ENCODE data around the gene UTS2R.
A peak's percentile ranks its signal among the peaks of the same experiment; 100 is the strongest.
"Not testable (repeated sequence)": the region's sequence is repeated elsewhere in the genome, so short reads cannot be mapped to it uniquely, and the experiment has no call there.

UTS2R gene

DNA sequence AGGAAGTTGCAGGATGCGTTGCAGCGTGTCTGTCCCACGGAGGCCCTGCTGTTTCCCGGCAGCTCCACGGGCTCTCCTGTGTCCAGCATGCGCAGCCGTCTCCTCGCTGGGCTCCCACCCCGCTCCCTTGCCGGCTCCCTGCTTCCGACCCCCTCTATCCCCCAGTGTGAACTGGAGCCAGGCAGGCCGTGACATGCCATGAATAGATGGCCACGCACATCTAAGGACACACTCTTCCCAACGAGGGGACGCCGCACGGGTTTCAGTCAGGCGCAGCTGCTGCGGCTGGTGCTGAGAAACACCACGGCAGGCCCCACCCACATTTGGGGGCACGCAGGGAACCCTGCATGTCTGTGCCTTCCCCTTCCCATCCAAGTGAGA is 37.4 kb downstream of the UTS2R start:
- Histone ChIP-seq H3K4me3 (ENCODE audit: insufficient read length, low read depth) (no peak overlapping the region), H3K4me1 (ENCODE audit: insufficient read depth, insufficient read length) (peaks cover 4% of the 10 kb centered on the region), H3K9me3 (ENCODE audit: insufficient read depth, low read length) (no peaks in the 10 kb centered on the region), H3K27me3 (ENCODE audit: insufficient read depth, insufficient read length) (no peaks in the 10 kb centered on the region), H3K36me3 (ENCODE audit: insufficient read depth, insufficient read length, low read length) (peaks cover 30% of the 10 kb centered on the region), H3K9ac (ENCODE audit: insufficient read length, low read depth) (no peak overlapping the region)
- no peak for DNase-seq (ENCODE audit: low read depth, low spot score)
- TF ChIP-seq YY1 (IDR thresholded peaks at IDR 0.05; ENCODE audit: insufficient read depth, insufficient read length) (no peak), ZNF274 (IDR thresholded peaks at IDR 0.05; ENCODE audit: low read depth, low read length) (no peak), SUZ12 (IDR thresholded peaks at IDR 0.05; ENCODE audit: extremely low read depth, insufficient read depth, insufficient read length) (no peak)

DNA sequence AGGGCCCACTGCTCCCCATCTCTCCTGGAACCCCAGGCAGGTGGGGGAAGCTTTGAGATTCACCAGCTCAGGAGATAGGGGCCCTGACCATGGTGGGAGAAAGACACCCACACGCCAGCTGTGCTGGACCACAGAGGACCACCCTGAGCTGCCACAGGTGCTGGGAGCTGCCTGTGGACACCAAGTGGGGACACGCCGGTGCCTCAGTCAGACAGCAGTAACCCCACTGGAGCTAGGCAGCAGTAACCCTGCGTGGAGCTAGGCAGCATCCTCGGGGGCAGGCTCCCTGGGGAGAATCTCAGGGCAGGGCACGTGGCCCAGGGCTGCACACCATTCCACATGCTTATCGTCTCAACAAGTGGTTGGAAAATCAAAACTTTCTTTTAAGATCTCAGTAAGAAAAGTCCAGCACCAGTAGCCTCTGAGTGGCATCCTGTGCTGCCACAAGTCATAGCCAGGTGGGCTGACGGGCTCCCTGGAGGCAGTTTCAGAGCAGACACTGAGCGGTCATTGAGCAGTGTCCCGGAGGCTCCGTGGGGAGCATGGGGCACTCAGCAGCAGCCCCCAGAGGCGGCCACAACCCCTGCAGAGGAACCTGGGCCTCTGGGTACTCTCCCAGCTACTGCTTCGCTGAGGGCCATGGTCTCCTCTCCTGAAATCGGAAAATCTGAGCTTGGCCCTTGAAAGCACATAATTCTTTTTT is 38.6 kb downstream of the UTS2R start:
- H3K4me3 ChIP-seq (ENCODE audit: insufficient read length, low read depth): no peak overlapping the region
- H3K9me3 ChIP-seq (ENCODE audit: insufficient read depth, low read length): no peaks in the 10 kb centered on the region
- no peaks in the 10 kb centered on the region for H3K27me3 ChIP-seq (ENCODE audit: insufficient read depth, insufficient read length)
- H3K4me1 ChIP-seq (ENCODE audit: insufficient read depth, insufficient read length): peaks cover 9% of the 10 kb centered on the region
- no peak overlapping the region for H3K9ac ChIP-seq (ENCODE audit: insufficient read length, low read depth)
- TF ChIP-seq YY1 (IDR thresholded peaks at IDR 0.05; ENCODE audit: insufficient read depth, insufficient read length) (no peak), SUZ12 (IDR thresholded peaks at IDR 0.05; ENCODE audit: extremely low read depth, insufficient read depth, insufficient read length) (no peak), ZNF274 (IDR thresholded peaks at IDR 0.05; ENCODE audit: low read depth, low read length) (no peak)
- H3K36me3 ChIP-seq (ENCODE audit: insufficient read depth, insufficient read length, low read length): peaks cover 29% of the 10 kb centered on the region
- no peak for DNase-seq (ENCODE audit: low read depth, low spot score)

- H3K4me1 ChIP-seq (ENCODE audit: insufficient read depth, insufficient read length): peaks cover 10% of the 10 kb centered on the region
- no peak overlapping the region for H3K4me3 ChIP-seq (ENCODE audit: insufficient read length, low read depth)
- no peaks in the 10 kb centered on the region for H3K27me3 ChIP-seq (ENCODE audit: insufficient read depth, insufficient read length)
- no peak for TF ChIP-seq SUZ12 (IDR thresholded peaks at IDR 0.05; ENCODE audit: extremely low read depth, insufficient read depth, insufficient read length)
- no peak for TF ChIP-seq ZNF274 (IDR thresholded peaks at IDR 0.05; ENCODE audit: low read depth, low read length)
- no peak for TF ChIP-seq YY1 (IDR thresholded peaks at IDR 0.05; ENCODE audit: insufficient read depth, insufficient read length)
- peaks cover 27% of the 10 kb centered on the region for H3K36me3 ChIP-seq (ENCODE audit: insufficient read depth, insufficient read length, low read length)
- no peaks in the 10 kb centered on the region for H3K9me3 ChIP-seq (ENCODE audit: insufficient read depth, low read length)
- no peak for DNase-seq (ENCODE audit: low read depth, low spot score)
- no peak overlapping the region for H3K9ac ChIP-seq (ENCODE audit: insufficient read length, low read depth)
Observed at GRCh38 chr17:82411396-82412053, 40.0 kb downstream of the UTS2R start.

GRCh38 chr17:82412081-82412480 is 40.5 kb downstream of the UTS2R start:
- DNase-seq (ENCODE audit: low read depth, low spot score); H3K27me3 ChIP-seq (ENCODE audit: insufficient read depth, insufficient read length); H3K9ac ChIP-seq (ENCODE audit: insufficient read length, low read depth); H3K4me3 ChIP-seq (ENCODE audit: insufficient read length, low read depth); H3K9me3 ChIP-seq (ENCODE audit: insufficient read depth, low read length): not testable (repeated sequence)
- H3K4me1 ChIP-seq (ENCODE audit: insufficient read depth, insufficient read length): peaks cover 10% of the 10 kb centered on the region
- H3K36me3 ChIP-seq (ENCODE audit: insufficient read depth, insufficient read length, low read length): peaks cover 27% of the 10 kb centered on the region

DNA sequence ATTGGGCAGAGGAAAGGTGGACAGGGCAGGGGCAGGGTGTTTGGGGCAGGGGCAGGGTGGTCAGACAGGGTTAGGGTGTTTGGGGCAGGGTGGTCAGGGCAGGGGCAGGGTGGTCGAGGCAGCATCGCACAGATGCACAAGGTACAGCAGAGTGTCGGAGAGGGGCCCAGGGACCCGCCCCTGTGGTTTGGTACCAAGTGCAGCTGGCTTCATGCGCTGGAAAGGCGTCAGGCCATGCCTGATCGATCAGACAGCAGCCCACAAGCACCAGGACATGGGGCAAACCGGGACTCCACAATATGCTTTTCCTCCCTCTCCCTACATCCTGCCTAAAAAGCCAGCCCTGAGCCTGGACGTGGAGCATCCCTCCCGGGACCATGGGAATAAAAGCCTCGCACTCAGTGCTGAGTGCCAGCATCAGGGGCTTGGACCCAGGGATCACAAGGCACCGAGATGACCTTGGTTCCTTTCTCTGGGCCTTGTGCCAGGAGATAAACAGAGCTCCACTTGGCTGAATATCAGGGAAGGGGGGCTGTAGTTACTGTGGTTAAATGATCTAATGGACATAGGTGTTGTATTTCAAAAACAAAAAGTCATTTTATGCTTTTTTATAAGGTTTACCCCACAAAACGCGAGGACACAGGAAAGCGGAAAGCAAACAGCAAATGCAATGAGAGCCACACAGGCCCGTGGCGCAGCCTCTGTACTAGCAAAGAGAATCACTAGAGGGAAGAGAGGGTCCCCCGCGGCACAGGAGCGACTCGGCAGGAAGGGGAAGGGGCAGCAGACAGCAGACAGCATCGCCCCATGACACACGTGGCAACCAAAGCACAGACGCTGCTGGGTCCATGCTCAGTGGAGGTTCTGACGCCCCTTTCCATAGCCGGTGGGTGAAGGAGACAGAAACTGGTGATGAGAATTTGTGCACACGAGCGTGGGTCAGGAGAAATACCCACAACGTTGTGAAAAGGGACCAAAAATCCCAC is 41.3 kb downstream of the UTS2R start:
- no peak for TF ChIP-seq SUZ12 (IDR thresholded peaks at IDR 0.05; ENCODE audit: extremely low read depth, insufficient read depth, insufficient read length)
- TF ChIP-seq ZNF274 (IDR thresholded peaks at IDR 0.05; ENCODE audit: low read depth, low read length): no peak
- TF ChIP-seq YY1 (IDR thresholded peaks at IDR 0.05; ENCODE audit: insufficient read depth, insufficient read length): no peak
- no peak for DNase-seq (ENCODE audit: low read depth, low spot score)
- Histone ChIP-seq H3K4me1 (ENCODE audit: insufficient read depth, insufficient read length) (peaks cover 10% of the 10 kb centered on the region), H3K9me3 (ENCODE audit: insufficient read depth, low read length) (no peaks in the 10 kb centered on the region), H3K4me3 (ENCODE audit: insufficient read length, low read depth) (no peak overlapping the region), H3K9ac (ENCODE audit: insufficient read length, low read depth) (no peak overlapping the region), H3K36me3 (ENCODE audit: insufficient read depth, insufficient read length, low read length) (peaks cover 27% of the 10 kb centered on the region), H3K27me3 (ENCODE audit: insufficient read depth, insufficient read length) (no peaks in the 10 kb centered on the region)

GRCh38 chr17:82414548-82415281 is 43.1 kb downstream of the UTS2R start:
- DNase-seq (ENCODE audit: low read depth, low spot score): peak; percentile 71
- peaks cover 19% of the 10 kb centered on the region for H3K36me3 ChIP-seq (ENCODE audit: insufficient read depth, insufficient read length, low read length)
- H3K9me3 ChIP-seq (ENCODE audit: insufficient read depth, low read length): no peaks in the 10 kb centered on the region
- no peak overlapping the region for H3K9ac ChIP-seq (ENCODE audit: insufficient read length, low read depth)
- H3K4me3 ChIP-seq (ENCODE audit: insufficient read length, low read depth): no peak overlapping the region
- H3K27me3 ChIP-seq (ENCODE audit: insufficient read depth, insufficient read length): no peaks in the 10 kb centered on the region
- TF ChIP-seq ZNF274 (IDR thresholded peaks at IDR 0.05; ENCODE audit: low read depth, low read length) (no peak), SUZ12 (IDR thresholded peaks at IDR 0.05; ENCODE audit: extremely low read depth, insufficient read depth, insufficient read length) (no peak), YY1 (IDR thresholded peaks at IDR 0.05; ENCODE audit: insufficient read depth, insufficient read length) (no peak)
- peaks cover 10% of the 10 kb centered on the region for H3K4me1 ChIP-seq (ENCODE audit: insufficient read depth, insufficient read length)

All from NT2/D1 (cell line).